PFSK-1 (cell line): Measurements from ENCODE around the gene CLTCL1.

Experiments
- FOXP2 ChIP-seq: optimal IDR thresholded peaks from 2 replicates; pipeline ENCODE3; 2011; ENCODE audit warnings: borderline replicate concordance, control low read depth, inconsistent platforms; ENCODE audit not compliant: insufficient read depth; ENCODE audit errors: extremely low read length, extremely low read depth
- POLR2AphosphoS5 ChIP-seq: IDR thresholded peaks from 2 replicates; pipeline ENCODE4 v1.6.1; 2012; ENCODE audit warnings: low read depth, mild to moderate bottlenecking, control low read depth, low read length, moderate library complexity
- REST ChIP-seq, 2 experiments: IDR thresholded peaks; 2 replicates each; pipeline versions ENCODE4 v1.6.1 to v1.8.0; 2011 to 2012; ENCODE audit warnings: low read depth in 2 of 2, low read length in 2 of 2, control low read depth in 1 of 2, inconsistent platforms in 1 of 2, mild to moderate bottlenecking in 1 of 2, moderate library complexity in 1 of 2; ENCODE audit not compliant: insufficient read depth in 1 of 2
- SIN3A ChIP-seq: IDR thresholded peaks from 2 replicates; pipeline ENCODE4 v1.6.1; 2012; ENCODE audit warnings: mild to moderate bottlenecking, low read length, moderate library complexity, borderline replicate concordance; ENCODE audit not compliant: insufficient read depth
- TAF1 ChIP-seq: IDR thresholded peaks from 2 replicates; pipeline ENCODE4 v1.6.1; 2012; ENCODE audit warnings: low read length, control low read depth, borderline replicate concordance; ENCODE audit not compliant: insufficient read depth

CLTCL1 gene

DNA sequence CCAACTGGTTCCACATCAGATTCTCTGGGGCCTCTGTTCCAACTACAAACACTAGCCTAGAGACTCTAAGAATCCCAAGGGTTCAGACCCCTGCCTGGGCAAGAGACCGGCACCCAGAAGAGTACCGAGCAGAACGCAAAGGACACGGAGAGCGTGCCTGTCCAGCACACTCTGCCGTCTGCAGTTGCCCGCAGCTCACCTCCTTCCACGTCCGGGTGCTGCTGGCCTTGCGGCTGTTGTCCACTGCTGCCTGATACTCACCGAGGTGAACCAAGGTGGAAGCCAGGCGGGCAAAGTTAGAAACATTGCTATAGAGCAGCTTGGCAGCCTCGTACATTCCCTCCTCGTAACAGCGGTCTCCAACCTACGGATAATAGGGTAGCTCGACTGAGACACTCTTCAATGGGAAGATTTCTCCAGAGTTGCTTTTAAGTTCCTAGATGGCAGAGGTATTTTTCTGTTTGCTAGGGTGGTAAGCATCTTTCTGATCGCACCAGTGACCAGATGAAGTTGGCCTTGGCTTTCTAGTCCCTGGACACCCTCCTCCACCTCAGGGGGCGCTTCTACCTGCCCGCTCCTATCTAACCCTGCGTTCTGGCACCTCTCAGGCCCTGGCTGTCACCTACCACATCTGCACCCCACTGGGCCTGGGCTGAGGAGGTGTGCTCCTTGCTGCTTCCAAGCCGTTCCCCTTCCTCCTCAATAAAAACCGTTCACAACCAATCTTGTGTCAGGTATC is 90.2 kb downstream of the CLTCL1 start:
- TF ChIP-seq REST (IDR thresholded peaks at IDR 0.05; ENCODE audit: insufficient read depth in 1 of 2, low read depth in 2 of 2, low read length in 2 of 2) (no peak), POLR2AphosphoS5 (no peak), FOXP2 (no peak), TAF1 (no peak), SIN3A (no peak)

DNA sequence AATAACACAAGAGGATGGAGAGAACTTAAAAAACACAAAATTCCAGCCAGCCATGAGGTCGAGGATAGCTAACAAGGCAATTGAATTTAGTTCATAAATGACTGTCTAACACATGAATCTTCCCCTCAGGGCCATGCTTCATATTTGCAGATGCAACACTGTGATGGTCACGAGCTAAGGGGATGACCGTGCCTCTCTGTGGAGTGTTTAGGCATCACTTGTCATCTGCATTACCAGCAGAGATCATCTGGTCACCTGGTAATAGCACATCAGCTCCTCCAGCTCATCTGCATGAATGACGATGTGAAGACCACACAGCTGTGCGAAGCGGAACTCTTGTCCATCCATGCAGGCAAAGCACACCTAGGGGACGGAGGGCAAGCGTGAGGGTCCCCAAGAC is 92.0 kb downstream of the CLTCL1 start:
- no peak for TF ChIP-seq POLR2AphosphoS5
- TF ChIP-seq REST (IDR thresholded peaks at IDR 0.05; ENCODE audit: insufficient read depth in 1 of 2, low read depth in 2 of 2, low read length in 2 of 2), result no peak
- TF ChIP-seq FOXP2, result no peak
- no peak for TF ChIP-seq SIN3A
- TF ChIP-seq TAF1, result no peak

- no peak for TF ChIP-seq FOXP2
- TF ChIP-seq TAF1, result no peak
- no peak for TF ChIP-seq REST (IDR thresholded peaks at IDR 0.05; ENCODE audit: insufficient read depth in 1 of 2, low read depth in 2 of 2, low read length in 2 of 2)
- TF ChIP-seq POLR2AphosphoS5, result no peak
- no peak for TF ChIP-seq SIN3A
Measured at GRCh38 chr22:19197997-19198865, 93.3 kb downstream of the CLTCL1 start.

DNA sequence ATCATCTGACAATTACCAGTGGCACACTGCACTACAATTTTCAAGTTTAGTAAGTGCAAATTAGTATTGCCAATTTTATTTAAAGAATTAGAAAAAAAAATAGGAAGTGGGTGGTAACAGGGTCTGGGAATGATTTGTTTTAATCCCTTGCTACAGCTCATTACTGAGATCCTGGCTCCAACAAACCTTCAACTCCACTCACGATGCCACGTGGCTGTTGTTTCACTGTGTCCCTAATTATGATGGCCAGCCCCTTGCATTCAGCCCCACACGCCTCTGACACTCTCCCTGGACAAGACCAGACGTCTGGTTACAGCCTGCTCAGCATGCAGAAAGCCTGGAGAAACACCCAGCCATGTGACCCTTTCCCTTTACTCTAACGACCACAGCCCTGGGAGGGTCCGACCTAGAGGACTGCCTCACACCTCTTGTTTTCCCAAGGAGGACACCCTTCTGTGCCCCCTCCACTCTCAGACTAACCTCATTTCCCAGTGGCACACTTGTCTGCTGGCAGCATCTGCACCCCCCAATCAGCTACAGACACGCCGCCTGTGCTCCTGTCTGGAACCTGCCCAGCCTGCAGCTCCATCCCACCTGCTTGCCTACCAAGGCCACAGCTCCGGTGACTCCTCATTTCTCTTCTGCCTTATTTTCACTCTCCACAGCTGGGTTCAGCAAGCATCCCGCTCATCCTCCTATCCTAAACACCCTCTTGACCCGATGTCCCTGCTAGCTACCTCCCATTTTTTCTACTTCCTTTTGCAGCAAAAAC is 94.5 kb downstream of the CLTCL1 start:
- TF ChIP-seq TAF1 (no peak), FOXP2 (no peak), POLR2AphosphoS5 (no peak), REST (IDR thresholded peaks at IDR 0.05; ENCODE audit: insufficient read depth in 1 of 2, low read depth in 2 of 2, low read length in 2 of 2) (no peak), SIN3A (no peak)
